ENCODE data around the gene PCDHGA9.

DNA sequence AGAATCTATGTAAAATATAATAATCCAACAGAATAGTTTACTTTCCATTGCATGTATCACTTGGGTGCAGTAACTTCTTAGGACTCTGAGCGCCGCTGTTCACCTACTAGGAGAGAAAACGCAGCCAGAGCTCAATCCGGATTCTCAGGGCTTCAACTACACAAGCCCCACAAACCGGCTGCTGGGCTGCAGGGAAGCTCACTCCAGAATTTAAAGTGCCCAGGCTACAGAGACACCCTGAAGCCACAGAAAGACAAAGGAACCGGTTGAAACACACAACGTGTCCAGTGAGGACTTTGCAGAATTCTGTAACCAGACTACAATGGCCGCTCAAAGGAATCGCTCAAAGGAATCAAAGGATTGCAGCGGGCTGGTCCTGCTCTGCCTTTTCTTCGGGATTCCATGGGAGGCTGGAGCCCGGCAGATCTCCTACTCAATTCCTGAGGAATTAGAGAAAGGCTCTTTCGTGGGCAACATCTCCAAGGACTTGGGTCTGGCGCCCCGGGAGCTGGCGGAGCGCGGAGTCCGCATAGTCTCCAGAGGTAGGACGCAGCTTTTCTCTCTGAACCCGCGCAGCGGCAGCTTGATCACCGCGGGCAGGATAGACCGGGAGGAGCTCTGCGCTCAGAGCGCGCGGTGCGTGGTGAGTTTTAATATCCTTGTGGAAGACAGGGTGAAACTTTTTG is 10.4 kb downstream of the PCDHGA9 start, which contains the start of gene PCDHGA10:
- TF ChIP-seq, protein P1, sequence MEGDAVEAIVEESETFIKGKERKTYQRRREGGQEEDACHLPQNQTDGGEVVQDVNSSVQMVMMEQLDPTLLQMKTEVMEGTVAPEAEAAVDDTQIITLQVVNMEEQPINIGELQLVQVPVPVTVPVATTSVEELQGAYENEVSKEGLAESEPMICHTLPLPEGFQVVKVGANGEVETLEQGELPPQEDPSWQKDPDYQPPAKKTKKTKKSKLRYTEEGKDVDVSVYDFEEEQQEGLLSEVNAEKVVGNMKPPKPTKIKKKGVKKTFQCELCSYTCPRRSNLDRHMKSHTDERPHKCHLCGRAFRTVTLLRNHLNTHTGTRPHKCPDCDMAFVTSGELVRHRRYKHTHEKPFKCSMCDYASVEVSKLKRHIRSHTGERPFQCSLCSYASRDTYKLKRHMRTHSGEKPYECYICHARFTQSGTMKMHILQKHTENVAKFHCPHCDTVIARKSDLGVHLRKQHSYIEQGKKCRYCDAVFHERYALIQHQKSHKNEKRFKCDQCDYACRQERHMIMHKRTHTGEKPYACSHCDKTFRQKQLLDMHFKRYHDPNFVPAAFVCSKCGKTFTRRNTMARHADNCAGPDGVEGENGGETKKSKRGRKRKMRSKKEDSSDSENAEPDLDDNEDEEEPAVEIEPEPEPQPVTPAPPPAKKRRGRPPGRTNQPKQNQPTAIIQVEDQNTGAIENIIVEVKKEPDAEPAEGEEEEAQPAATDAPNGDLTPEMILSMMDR (optimal IDR thresholded peaks at IDR 0.05 in 1 of 3, IDR thresholded peaks at IDR 0.05 in 1 of 3, conservative IDR thresholded peaks at IDR 0.05 in 1 of 3; ENCODE audit: extremely low read depth in 1 of 3, insufficient read depth in 2 of 3, low read length in 3 of 3), result peak; percentile 58 to 72 (median 67)
- no peak for TF ChIP-seq EZH2 (IDR thresholded peaks at IDR 0.05; ENCODE audit: low read length)

All from keratinocyte (primary cell).